DMS114 treated with DMSO at 0.1 percent for 48 hours (cell line): ENCODE data around the gene NECTIN2.
"Not testable (repeated sequence)": the region's sequence is repeated elsewhere in the genome, so short reads cannot be mapped to it uniquely, and the experiment has no call there.

Source experiments
- DNase-seq: peaks from one replicate; lab custom pipeline; 2025; ENCODE audit not compliant: unreplicated experiment; lab: John Stamatoyannopoulos, UW

NECTIN2 gene

GRCh38 chr19:44905437-44906160 is 59.5 kb downstream of the NECTIN2 start, which contains the start of gene APOE:
APOE (plus strand) TSS chr19:44905796; CDS start chr19:44906625, 829 bp downstream.
- no peak for DNase-seq

- DNase-seq = no peak
These were observed 61.5 kb downstream of the NECTIN2 start for GRCh38 chr19:44907613-44908012.

- no peak for DNase-seq
These were observed 62.2 kb downstream of the NECTIN2 start for GRCh38 chr19:44908074-44908835.

GRCh38 chr19:44908836-44909261 is 62.8 kb downstream of the NECTIN2 start:
- DNase-seq = no peak

- no peak for DNase-seq
These were observed 63.7 kb downstream of the NECTIN2 start for GRCh38 chr19:44909775-44910174.

- not testable (repeated sequence) for DNase-seq
These were observed 65.8 kb downstream of the NECTIN2 start for GRCh38 chr19:44911896-44912295.

GRCh38 chr19:44912854-44913253 is 66.8 kb downstream of the NECTIN2 start:
- DNase-seq = no peak

GRCh38 chr19:44913512-44914432 is 67.7 kb downstream of the NECTIN2 start:
- not testable (repeated sequence) for DNase-seq

GRCh38 chr19:44914433-44915206 is 68.5 kb downstream of the NECTIN2 start, which contains the start of gene APOC1:
APOC1 (plus strand) TSS chr19:44914608; CDS start chr19:44914892, 284 bp downstream.
- peak; percentile 69 for DNase-seq

- DNase-seq = no peak
These were observed 78.2 kb downstream of the NECTIN2 start for GRCh38 chr19:44924243-44924725.

GRCh38 chr19:44925114-44925891 is 79.2 kb downstream of the NECTIN2 start:
- DNase-seq = no peak

GRCh38 chr19:44926245-44927077 is 80.4 kb downstream of the NECTIN2 start:
- not testable (repeated sequence) for DNase-seq

GRCh38 chr19:44927746-44928145 is 81.6 kb downstream of the NECTIN2 start:
- no peak for DNase-seq

- no peak for DNase-seq
These were observed 84.0 kb downstream of the NECTIN2 start for GRCh38 chr19:44930088-44930487.

- no peak for DNase-seq
These were observed 85.4 kb downstream of the NECTIN2 start for GRCh38 chr19:44931541-44931940.
